Suppressor macrophage treated with lipopolysaccharide for 4 hours (primary cell): ENCODE results near the gene TDRD12.
"Not testable (repeated sequence)": the region's sequence is repeated elsewhere in the genome, so short reads cannot be mapped to it uniquely, and the experiment has no call there.

Experiments
- DNase-seq: peaks from one replicate; pipeline ENCODE4 v3.0.0-alpha.2; 2020

The TDRD12 gene

GRCh38 chr19:32694316-32694715 lies 25.3 kb upstream of the TDRD12 start:
- DNase-seq: not testable (repeated sequence)

GRCh38 chr19:32694851-32695250 lies 24.7 kb upstream of the TDRD12 start:
- not testable (repeated sequence) for DNase-seq

DNA sequence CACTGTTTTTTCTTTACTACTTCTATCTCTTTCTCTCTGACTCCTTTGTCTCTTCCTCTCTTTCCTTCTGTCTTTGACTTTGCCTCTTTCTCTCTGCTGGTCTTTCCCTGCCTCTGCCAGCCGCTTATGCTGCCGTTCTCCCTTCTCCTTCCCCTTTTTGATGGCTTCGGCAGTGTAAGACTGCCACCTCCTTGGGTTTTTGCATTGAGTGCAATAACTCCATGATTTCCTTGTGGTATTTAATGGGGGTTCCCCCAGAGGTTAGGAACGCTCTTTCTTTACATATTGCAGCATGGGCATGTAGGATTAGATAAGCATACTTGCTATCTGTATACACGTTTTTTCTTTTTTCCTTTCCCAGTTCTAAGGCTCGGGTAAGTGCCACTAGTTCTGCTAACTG lies 24.1 kb upstream of the TDRD12 start:
- peak; percentile 79 for DNase-seq

- peak; percentile 77 for DNase-seq
Observed at GRCh38 chr19:32696771-32697170, 22.8 kb upstream of the TDRD12 start.

- DNase-seq: not testable (repeated sequence)
Observed at GRCh38 chr19:32700129-32700528, 19.4 kb upstream of the TDRD12 start.

GRCh38 chr19:32702010-32702409 lies 17.6 kb upstream of the TDRD12 start:
- no peak for DNase-seq

DNA sequence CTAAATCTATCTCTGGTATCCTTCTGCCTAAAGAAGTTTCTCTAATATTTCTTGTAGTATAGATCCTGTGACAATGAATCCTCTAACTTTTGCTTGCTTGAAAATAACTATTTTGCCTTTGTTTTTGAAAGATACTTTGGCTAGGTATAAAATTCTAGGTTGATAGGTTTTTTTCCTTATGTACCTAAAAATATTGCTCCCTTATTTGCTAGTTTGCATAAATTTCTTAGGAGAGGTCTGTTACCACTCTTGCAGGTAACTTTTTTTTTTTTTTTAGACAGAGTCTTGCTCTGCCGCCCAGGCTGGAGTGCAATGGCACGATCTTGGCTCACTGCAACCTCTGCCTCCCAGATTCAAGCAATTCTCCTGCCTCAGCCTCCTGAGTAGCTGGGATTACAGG lies 15.6 kb upstream of the TDRD12 start:
- DNase-seq: not testable (repeated sequence)

DNA sequence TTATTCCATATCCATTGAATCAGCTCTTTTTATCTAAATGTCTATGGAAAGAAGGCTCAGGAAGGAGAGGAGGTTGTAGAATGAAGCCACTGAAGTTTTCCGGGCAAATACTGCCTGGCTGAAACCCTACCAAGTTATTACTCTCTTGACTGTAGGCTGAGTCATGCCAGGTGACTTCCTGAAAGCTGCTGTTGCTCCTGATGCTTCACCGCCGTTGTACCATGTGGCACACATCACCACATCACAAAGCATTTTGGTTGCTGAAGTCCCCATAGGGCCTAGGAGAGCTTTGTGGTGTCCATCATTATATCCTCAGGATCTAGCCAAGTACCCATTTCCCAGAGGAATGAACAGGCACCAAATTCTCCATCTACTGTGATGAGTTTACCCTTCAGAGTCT lies 11.1 kb upstream of the TDRD12 start:
- DNase-seq: no peak

GRCh38 chr19:32709032-32709431 lies 10.5 kb upstream of the TDRD12 start:
- no peak for DNase-seq

- DNase-seq: no peak
Observed at GRCh38 chr19:32711747-32712146, 7.8 kb upstream of the TDRD12 start.

DNA sequence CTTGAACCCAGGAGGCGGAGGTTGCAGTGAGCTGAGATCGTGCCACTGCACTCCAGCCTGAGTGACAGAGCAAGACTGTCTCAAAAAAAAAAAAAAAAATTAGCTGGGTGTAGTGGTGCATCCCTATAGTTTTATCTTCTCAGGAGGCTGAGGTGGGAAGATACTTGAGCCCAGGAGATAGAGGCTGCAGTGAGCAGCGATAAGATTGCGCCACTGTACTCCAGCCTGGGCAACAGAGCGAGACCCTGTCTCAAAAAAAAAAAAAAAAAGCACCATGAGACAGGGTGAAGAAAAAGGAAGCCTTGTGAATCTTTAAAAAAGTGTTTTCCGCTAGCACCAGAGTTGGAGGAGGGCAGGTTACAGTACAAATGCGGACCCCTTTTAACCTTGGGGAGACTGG lies 3.4 kb upstream of the TDRD12 start:
- DNase-seq: not testable (repeated sequence)

GRCh38 chr19:32717496-32717895 lies 2.1 kb upstream of the TDRD12 start:
- DNase-seq: no peak

- no peak for DNase-seq
Observed at GRCh38 chr19:32718286-32718685, 1.3 kb upstream of the TDRD12 start.

DNA sequence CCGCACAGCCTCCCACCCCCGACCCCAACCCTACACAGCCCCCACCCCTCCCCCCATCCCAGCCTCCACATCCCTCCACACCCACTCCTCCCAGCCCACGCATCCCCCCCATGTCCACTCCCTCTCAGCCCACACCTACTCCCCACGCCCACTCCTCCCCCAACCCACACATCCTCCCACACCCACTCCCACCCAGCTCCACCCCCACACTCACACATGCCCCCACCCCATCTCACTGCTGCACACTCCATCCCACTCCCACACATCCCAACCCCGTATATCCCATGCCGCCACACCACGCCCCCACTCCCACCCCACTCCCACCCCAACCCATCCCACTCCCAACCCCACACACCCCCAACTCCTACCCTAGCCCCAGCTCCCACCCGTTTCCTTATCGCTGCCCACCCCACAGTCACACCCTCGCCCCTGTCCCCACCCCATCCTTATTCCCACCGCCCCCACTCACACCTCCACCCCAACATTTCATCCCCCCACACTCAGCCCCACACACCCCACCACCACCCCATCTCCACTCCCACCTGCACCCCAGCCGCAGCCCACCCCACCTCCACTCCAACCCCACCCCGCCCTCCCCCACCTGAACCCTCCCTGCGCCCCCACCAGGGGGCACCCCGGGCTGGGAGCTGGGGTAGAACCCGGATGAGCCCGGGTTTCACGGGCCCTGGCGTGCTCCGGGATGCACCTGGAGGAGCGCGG lies 809 bp downstream of the TDRD12 start:
- no peak for DNase-seq

- no peak for DNase-seq
Observed at GRCh38 chr19:32720936-32721250, 1.3 kb downstream of the TDRD12 start.

DNA sequence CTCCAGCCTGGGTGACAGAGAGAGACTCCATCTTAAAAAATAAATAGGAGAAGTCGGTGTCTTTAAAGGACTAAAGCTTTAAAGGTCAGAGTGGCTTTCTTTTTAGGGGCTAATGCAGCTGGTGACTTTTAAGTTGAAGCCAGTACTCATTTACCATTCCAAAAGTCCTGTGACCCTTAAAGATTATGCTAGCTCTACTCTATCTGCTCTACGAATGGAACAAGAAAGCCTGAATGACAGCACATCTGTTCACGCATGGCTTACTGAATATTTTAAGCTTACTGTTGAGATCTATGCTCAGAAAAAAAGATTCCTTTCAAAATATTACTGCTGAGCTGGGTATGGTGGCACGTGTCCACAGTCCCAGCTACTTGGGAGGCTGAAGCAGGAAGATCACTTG lies 16.4 kb downstream of the TDRD12 start:
- no peak for DNase-seq

GRCh38 chr19:32743021-32743420 lies 23.5 kb downstream of the TDRD12 start:
- DNase-seq: no peak

GRCh38 chr19:32743447-32743846 lies 23.9 kb downstream of the TDRD12 start:
- no peak for DNase-seq

DNA sequence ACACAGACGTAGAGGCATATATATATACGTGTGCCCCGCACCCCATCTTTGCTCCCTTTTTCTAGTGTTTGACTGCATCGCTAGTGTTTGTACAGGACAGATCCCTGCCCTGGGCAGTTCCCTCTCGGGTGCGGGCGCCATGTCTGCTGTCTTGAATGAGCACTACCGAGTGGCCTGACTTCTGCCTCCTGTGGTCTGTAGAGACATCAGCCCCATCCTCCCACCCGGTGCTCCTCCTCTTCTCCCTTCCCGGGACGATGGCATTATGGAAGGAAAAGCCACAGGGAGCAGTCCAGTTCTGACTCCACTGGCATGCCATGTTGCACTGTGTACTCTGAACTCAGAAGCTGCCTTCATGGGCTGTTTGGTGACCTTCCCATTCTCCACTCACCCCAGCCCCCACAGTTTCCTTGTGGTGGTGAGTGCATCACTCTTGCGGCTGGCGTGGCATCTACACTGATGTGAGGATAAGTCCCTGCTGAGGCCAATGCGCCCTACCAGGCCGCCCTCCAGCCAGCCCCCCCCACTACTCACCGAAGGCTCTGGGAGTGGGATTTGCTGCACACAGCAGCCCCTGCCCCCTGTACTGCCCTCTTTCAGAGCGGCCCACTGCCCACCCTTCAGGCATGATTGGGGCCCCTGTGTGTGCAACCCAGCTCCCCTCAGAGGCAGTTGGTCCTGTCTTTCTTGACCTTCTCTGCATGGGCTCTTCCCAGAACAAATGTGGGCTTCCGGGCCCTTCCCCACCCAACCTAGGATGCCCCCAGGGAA lies 25.2 kb downstream of the TDRD12 start:
- DNase-seq: no peak

DNA sequence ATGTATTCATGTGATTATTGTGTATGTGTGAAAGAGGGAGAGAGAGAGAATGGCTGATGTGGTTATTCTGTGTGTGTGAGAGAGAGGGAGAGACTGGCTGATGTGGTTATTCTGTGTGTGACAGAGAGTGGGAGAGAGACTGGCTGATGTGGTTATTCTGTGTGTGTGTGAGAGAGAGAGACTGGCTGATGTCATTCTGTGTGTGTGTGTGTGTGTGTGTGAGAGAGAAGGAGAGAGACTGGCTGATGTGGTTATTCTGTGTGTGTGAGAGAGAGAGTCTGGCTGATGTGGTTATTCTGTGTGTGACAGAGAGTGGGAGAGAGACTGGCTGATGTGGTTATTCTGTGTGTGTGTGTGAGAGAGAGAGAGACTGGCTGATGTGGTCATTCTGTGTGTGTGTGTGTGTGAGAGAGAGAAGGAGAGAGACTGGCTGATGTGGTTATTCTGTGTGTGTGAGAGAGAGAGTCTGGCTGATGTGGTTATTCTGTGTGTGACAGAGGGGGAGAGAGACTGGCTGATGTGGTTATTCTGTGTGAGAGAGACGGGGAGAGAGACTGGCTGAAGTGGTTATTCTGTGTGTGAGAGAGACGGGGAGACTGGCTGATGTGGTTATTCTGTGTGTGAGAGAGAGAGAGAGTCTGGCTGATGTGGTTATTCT lies 26.2 kb downstream of the TDRD12 start:
- not testable (repeated sequence) for DNase-seq

GRCh38 chr19:32746631-32747196 lies 27.1 kb downstream of the TDRD12 start:
- DNase-seq: not testable (repeated sequence)

DNA sequence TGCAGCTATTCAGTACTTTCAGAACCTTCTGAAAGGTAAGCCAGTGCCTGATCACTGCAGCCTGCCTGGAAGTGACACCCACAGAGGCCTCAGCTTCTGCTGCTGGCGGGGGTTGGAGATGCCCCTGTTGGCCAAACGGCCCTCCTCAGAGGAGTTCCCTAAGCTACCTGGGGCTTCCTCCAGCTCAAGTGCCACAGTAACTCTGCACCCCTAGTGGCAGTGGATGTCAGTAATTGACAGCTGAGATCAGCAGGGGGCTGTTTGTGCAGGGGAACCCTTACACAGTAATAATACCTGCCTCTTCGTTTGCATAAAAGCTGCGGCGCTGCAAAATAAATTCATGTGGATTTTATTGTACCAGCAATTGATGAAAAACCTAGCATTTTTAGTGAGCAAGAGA lies 28.9 kb downstream of the TDRD12 start:
- no peak for DNase-seq

- DNase-seq: no peak
Observed at GRCh38 chr19:32748948-32749347, 29.4 kb downstream of the TDRD12 start.

DNA sequence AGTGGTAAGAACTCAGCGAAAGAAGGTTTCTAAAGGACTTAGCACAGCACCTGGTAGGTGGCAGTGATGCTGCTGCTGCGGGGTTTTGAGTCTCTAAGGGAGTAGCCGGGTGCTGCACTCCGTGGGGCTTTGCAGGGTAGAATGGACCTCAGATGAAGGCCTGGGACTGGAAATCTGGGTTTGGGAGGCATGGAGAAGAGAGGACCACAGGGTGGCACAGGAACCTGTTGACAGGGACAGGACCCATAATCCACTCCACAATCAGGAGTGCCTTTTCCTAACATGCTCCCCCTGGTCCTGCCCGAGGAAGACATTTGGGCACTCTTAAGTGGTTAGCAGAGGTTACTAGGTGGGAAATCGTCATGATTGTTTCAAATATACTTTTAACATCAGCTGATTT lies 29.8 kb downstream of the TDRD12 start:
- no peak for DNase-seq
